GM18909 (cell line): Measurements from ENCODE around the gene SCUBE3.

ENCODE experiments used
- ATAC-seq: cut with Tn5 transposase; IDR thresholded peaks from one replicate; pipeline ENCODE4 v1.9.1; 2021; ENCODE audit warnings: mild to moderate bottlenecking; ENCODE audit not compliant: unreplicated experiment, poor library complexity

Gene SCUBE3

DNA sequence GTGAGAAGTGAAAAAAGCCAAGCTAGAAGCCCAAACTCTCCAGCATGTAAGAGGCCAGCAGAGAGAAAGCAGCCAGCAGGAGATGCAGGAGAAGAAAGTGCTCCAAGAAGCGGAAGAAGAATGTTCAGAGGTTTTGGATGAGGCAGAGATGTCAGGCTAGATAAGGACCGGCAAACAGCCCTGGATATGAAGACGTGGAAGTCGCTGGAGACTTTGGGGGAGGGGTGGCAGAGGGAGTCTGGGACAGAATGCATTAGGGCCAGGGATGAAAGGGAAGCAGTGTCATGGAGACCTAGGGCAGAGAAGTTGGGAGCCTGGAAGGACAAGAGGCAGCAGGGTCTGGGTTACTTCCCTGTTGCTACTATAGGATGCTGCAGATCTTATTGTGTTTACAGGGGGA lies 5.3 kb upstream of the SCUBE3 start:
- ATAC-seq: no peak

DNA sequence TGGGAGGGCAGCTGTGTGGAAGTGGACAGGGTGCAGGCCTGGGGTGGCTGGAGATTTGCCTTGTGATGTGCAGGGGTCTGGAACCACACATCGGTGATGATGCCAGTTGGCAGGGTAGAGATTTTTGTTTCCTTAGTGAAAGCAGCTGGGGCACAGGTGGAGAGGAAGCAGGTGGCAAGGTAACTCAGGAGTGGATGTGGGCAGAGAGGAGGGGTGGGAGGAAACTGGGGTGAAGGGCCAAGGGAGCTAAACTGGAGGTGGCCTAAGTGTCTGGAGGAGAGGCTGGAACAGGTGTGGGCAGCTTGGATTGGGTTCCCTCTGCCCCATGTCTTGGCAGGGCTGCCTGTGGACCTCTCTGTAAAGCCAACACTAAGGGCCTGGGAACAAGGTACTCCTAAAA lies 4.7 kb upstream of the SCUBE3 start:
- no peak for ATAC-seq

DNA sequence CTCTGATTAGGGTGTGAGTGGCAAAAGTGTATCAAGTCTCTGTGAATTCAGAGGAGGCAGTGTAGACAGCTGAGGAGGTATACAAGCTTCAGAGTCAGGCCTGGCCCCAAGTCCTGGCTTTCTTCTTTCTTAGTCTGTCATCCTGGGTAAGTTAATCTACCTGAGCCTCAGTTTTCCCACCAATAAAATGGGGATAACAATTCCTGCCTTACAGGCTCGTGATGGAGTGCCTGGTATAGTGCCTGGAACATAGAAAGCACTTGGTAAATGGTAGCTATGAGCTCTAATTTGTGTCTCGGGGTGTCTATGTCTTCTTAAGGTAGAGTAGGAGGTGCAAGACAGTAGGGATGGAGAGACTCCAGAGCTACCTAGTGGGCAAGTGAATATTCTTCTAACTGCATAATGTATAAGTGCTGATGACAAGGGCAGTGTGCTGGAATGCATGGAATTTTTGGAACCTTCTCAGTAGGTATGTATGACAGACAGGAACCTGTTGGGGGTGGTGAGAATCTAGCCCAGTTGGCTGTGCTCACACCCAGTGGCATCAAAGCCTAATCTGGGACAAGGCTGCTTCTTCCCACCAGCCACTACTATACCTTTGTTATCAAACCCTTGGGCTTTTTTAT lies 4.0 kb upstream of the SCUBE3 start:
- ATAC-seq: no peak

DNA sequence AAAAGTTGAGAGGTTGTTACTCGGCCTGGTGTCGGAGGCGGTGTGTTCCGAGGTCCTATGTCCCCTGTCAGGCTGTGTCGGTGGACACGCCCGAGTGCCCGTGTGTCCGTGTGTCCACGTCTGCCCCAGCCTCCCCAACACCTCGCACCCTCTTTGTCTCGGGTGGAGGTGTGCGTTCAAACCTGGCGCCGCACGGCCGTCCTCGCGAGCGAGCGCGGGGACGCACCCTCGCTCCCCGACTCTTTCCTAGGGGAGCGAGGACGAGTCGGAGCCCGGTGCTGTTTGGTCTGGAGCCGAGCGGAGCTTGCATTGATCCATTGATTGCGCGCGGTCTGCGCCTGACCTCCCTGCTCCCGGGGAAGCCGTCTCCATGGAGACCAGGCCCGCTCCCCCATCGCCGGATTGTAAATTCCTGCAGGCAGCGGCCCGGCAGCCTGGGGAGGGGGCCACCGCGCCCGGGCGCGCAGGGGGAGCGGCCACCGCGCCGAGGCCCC lies 411 bp upstream of the SCUBE3 start:
- ATAC-seq: no peak

DNA sequence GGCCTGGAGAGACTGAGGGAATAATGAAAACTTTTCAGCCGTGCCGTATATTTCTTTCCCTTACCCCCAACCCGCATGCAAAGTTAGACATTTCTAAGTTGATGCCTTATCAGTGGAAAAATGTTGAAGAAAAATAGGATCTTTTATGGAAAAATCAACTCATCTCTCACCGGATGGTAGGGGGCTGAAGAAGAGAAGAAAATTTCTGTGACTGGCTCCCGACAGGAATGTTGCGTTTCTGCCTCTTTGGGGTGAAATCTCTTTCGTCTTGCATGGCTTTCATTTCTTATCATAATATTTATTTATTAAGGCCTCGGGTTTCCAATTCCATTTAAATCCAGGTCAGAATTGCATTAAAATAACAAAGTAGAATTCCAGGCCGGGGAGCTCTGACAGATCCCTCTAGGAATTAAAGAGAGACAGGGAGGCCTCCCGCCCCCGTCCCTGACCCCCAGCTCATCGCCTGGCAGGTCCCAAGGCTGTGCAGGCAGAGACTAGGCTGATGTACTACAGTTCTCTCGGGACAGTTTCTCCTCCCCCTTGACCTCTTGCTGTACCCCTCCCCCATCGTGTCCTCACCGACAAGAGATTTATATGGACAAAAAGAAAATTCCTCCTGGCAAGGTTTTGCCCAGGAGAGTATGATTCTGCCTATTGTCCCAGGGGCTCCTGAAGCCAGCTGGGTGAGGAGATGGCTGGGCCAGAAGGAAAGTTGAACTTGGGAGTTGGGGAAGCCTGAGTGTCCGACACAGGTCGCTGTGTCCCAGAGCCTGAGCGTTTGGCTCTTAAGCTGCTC lies 1.3 kb downstream of the SCUBE3 start:
- ATAC-seq: no peak

DNA sequence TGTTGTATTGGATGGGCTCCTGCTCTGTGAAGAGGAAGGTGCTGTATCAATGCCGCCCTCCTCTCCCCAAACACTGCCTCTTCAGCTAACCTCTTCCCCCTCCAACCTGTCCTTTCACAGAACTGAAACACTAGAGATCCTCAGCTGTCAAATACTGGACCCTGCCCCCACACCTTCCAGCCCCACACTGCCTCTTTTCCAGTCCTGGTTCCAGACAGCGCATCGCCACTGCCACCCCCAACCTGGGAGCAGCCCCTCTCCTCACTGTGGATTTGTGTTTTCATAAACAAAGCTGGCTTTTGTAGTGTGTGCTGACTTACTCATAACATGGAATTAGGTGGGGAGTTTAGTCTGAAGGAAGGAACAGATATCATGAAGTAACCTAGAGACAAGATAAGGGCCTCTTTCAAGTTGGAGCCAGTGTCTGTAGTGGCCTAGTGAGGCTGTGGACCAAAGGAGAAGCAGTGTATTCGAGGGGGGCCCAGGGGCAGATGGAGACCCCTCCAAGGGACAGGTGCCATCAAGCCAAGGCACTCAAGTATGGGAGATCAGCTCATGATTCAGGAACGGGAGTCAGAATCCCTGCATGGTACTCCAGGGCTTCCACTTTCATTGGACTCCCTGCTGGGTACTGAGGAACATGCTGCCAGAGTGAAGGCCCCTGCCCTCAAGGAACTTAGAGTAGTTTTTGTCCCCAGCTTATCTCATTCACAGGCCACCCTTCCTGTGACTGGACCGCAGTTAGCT lies 2.1 kb downstream of the SCUBE3 start:
- ATAC-seq: no peak

DNA sequence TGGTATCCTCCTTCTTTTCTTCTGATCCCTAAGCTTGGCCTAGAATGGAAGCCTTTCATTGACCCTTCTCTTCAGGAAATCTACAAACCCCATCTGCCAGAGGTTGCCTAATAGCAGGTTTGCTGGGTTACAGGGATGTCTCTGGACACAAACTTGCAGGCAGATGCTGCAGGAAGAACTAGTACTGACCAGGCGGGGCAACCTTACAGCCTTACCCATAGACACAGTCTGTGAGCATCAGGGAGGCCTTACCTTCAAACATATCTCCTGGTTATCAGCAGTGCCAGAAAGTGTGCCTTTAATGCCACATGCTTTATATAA lies 2.6 kb downstream of the SCUBE3 start:
- no peak for ATAC-seq

DNA sequence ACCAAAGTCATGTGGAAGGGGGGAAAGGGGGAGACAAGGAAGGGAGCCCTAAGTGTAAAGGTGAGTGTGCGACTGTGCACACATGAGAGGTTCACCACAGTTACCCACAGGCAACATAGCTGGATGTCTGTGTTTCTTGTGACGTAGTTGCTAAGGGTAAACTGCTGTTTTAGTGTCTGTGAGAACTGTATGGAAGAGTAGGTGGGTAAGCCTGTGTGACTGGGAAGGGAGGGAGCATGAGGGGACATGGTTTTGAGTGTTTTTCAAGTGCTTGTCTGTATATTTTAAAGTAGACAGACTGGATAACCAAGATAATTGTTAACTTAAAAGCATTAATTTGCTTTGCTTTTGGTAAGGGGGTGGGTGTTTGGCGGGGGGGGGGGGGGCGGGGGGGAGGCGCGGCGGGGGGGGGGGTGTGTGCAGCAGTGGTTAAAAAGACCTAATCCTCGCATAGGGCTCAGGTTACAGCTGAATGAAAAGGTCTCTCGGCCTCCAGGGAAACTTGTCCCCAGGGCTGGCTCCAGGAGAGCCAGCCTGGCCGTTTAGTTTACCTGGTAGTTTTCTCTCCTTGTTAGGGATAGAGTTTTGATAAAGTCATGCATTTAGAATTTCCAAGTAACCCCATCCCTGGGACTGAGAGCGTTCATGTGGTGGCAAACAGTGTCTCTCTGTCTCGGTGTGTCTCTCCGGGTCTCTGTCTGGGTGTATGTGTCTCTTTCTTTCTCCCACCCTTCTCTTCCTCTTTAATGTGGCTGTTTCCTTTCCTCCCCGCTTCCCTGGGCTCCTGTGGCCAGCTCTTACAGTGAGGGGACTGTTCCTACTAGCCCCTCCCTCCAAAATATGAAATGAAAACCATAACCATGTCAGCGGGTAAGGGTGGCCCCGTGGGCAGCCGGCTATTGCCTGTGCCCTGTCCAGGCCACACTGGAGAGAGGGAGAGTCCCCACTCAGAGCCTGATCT lies 3.4 kb downstream of the SCUBE3 start:
- no peak for ATAC-seq

DNA sequence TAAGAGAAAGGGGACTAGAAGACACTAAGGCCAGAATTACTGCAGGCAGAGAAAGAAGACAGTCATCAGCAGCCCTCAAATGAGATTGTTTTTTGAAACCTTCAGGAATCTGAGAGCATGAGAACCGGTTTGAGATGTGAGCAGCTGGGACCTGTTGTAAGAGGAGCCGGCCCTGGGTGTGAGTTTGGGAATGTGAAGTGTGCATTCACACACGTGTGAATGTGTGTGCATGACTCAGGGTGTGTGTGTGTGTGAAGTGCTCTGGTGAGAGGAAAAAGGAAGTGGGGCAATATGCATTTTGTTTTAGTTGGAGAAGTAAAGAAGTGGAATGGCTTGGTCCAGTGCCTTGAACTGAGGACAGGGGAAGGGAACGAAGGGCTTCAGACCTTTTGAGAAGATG lies 4.3 kb downstream of the SCUBE3 start:
- ATAC-seq: no peak

DNA sequence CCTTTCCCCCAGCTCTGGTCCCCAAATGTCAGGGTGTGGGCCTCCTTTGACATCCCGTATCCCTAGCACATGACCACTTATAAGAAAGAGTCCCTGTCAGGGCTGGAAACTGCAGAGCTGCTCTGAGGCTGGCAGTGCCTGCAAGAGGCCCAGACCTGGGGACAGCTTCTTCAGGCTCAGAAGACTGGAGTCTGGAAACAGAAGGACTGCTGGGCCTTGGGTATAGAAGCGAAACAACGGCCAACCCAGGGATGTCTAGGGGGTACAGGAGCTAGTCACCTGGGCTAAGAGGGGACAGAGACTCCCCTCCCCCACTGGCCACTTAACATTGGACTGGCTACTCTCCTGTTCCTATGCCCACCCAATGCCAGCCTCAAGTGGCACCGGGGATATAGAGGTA lies 4.7 kb downstream of the SCUBE3 start:
- no peak for ATAC-seq

DNA sequence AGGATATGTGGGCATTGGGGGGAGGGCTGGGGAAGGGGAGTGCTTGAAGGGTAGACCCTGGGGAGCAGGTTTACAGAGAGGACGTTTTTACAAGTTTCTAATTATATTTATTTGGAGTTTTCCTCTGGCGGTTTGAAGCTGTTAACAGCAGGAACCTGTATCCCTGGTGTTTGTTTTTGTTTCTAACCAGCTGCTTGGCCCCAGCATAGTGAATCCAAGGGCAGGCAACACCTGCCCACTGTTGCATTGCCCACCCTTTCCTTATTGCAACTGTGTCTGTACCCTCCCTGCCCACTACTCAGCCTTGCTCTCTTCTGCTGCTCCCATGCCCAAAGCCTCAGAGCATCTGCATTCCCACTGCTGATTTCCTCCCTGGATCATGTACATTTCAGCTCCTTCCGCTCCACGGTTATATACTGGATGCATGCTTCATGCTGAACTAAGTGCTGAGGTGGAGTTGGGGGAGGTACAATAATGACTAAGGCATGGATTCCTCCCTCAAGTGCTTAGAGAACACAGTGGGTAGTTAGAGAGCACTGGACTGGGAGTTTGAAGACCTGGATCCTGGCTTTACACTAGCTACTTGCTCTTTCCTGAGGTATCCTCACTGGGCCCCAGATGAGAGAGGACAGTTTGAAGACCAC lies 6.0 kb downstream of the SCUBE3 start:
- no peak for ATAC-seq

DNA sequence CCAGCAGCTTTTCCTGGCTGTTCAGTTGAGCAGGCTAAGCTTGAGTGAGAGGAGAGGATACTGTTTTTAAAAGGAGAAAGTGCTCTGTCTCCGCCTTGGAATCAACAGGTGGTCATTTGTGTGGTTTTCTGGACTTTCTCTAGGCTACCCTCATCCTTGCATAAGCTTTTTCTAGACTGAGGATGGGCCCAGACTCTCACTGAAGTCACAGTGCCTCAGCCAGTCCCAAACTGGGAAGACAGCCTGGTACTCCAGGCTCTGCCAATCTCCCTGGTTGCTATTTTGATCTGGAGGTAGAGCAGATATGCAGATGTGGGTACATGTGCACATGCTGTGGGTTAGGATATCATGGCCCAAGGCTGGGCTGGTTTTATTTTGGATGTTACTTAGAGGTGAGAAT lies 7.0 kb downstream of the SCUBE3 start:
- no peak for ATAC-seq

DNA sequence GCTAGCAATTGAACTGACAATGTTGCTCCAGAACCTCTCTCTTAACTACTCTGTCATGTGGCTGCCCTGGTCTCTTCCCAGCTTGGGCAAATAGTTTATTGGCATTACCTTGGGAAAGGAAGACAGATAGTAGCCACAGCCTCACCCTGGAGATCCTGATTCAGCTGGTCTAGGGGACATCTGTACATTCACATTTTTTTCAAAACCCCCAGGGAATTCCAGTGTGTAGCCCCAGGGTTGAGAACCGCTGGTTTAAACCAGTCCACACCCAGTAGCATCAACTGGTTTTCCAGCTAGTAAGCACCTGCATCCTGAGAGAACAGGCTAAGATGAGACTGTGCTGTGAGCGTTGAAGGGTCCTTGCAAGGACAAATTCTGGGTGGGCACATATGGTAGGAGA lies 9.6 kb downstream of the SCUBE3 start:
- ATAC-seq: no peak

DNA sequence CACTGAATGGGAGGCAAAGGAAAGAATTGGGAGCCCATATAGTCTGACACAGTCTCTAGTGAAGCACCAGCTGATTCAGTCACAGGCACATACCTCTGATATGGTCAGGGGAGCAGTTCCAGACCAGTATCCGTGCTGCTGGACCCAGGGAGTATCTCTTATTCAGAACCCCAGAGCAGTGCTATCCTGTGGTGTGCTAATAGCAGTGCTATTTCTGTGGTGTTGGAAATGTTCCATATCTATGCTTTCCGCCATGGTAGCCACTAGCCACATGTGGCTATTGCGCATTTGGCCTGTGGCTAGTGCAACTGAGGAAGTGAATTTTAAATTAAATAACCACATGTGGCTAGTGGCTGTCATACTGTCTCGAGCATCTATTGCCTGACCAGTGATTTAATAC lies 11.0 kb downstream of the SCUBE3 start:
- ATAC-seq: no peak

DNA sequence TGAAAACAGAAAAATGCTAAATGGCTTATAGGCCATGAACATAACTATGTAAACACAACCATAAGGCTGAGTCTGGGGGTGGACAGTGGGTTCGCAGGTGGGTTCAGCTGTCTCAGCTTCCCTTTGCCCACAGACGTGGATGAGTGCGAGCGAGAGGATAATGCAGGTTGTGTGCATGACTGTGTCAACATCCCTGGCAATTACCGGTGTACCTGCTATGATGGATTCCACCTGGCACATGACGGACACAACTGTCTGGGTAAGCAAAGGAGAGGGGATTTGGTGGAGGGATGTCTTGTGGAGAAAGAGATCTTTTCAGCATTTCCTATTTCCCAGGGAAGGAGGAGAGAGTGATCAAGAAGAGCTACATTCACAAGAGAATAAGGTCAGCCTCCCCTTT lies 14.7 kb downstream of the SCUBE3 start:
- no peak for ATAC-seq

DNA sequence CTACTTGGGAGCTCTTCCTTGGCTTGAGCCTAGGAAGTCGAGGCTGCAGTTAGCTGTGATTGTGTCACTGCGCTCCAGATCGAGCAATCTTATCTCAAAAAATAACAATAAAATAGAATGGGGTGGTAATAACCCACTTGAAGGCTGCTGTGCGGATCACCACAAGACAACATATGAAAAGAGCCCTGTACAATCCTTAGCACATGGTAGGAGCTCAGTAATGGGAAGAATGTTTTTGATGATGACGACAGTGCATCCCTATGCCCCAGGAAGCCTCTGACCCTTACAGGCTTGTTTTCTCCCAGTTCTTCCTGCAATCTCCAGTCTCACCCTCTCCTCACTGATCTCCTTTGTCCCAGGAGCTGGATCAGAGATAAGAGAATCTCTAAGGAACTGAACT lies 15.5 kb downstream of the SCUBE3 start:
- ATAC-seq: no peak

DNA sequence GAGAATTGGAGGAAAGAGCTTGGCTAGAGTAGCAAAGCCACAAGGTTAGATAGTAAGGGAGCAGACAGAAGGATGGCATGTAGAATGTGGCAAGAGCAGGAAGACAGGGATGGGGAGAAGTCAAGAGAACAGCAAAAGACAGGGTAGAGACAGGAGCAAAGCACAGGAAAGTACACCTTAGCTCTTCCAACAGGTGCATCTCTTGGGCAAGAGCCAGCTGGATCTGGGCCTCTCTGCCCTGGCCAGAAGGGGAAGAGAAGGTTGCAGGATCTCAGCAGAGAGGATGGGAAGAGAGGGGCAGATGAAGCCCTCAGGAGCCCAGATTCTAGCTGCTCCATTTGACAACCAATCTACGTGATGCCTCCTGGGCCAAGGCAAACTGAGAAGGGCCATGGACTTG lies 16.7 kb downstream of the SCUBE3 start:
- ATAC-seq: no peak

DNA sequence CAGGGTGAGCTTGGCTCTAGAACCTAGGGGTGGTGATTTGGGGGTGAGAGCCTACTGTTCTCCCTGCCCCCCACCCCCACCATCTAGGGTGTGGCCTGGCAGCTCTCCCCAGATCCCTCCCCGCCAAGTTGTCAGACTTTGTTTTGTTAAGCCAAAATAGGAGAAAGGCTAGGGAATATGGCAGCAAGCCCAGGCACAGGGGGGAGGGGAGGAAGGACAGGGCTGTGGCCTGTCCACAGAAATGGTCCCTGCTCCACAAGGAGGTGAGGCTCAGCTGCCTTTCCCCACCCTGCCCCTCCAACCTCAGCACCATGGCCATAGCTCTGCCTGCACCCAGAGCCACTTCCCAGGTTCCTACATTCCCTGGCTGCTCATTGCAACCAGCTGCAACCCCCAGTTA lies 17.2 kb downstream of the SCUBE3 start:
- no peak for ATAC-seq

DNA sequence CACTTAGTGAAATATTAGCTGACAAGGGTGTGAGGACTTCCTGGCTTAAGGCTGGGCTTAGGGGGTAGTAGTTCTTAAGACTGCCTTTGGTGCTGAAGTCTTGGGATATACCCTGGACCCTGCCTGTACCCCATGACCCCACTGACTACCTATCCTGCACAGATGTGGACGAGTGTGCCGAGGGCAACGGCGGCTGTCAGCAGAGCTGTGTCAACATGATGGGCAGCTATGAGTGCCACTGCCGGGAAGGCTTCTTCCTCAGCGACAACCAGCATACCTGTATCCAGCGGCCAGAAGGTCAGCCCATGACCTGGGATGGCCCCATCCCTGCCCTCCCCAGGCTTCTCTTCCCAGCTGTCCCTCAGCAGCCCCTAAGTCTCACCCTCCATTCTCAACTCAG lies 17.8 kb downstream of the SCUBE3 start:
- no peak for ATAC-seq

DNA sequence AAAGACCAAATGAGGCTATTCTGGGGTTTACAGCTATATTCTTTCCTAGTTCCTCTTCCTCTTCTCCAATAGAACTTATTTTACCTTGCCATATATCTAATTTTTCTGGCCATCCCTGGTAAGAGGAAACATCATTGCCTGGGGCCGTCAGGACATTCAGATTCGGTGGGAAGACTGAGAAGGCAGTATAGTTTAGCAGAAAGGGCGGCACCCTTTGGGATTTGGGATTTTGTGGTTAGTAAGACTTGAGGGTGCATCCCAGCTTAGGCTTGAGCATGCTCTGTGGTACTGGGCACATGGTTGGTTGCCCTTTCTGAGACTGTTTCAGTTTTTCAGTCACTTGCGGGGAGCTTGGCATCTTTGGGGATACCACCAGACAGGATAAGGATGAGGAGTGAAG lies 21.1 kb downstream of the SCUBE3 start:
- no peak for ATAC-seq
